ENCODE data around the gene CHSY3. TPM values are rescaled to one million over a fixed set of nuclear protein-coding genes. Genes with fewer than 3 reads are reported as not detected.

Gene CHSY3
- 2.3 and 3.0 TPM in 2 replicates for total RNA-seq (2014; rRNA removed; shearing (Covaris generic))
- polyA plus RNA-seq (2016; fragmentation: Nextera tagmentation; extraction: Ambion mirVana), result 0.44 and 0.49 TPM in 2 replicates
- long read RNA-seq, result 0 reads

DNA sequence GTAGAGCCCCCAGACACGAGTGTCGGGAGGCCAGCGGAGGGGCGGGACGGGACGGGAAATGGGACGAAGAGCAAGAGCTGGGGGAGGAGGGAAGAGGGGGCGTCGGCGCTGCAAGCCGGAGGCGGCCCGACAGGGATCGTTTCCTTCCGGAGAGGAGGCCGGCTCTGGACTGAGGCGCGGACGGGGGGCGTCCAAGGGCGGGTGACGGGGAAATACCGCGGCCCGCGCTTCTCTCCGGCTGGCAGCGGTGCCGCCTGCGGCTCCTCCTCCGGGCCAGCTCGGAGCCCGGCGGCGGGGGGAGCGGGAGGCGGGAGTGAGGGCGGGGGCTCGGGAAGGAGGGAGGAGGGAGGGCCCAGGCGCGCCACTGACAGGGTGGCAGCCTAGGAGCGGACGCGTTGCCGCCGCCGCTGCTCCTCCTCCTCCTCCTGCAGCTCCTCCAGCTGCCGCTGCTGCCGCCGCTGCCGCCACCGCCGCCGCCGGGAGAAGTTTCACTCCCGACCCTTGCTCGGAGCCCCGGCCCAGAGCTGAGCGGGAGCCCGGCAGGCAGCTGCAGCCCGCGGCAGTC lies at the start of gene CHSY3:
CHSY3 (plus strand) TSS at position 364 of the 565 bp plus-strand sequence.
- peaks cover 24% of the 10 kb centered on the region for H3K27me3 Mint-ChIP-seq (ENCODE audit: insufficient read depth, low read depth, poor library complexity)
- H2AFZ ChIP-seq, result peak within 1 kb of the TSS; percentile 99
- H3K79me2 ChIP-seq (replicated peaks; ENCODE audit: insufficient read depth), result no peaks in the 10 kb centered on the region
- H3K4me1 Mint-ChIP-seq, result peaks cover 9% of the 10 kb centered on the region
- H3K4me1 ChIP-seq (ENCODE audit: insufficient read depth), result peaks cover 10% of the 10 kb centered on the region; the same call in 1 of the 2 replicates
- peak; percentile 74 for ATAC-seq
- no peaks in the 10 kb centered on the region; the same call in 2 of the 3 replicates for H3K36me3 Mint-ChIP-seq (ENCODE audit: low read depth)
- no peaks in the 10 kb centered on the region for H3K36me3 ChIP-seq (ENCODE audit: insufficient read depth)
- H3F3A ChIP-seq (replicated peaks; ENCODE audit: low read depth), result no peaks in the 10 kb centered on the region
- peaks cover 3% of the 10 kb centered on the region; the same call in 1 of the 3 replicates for H3K9me3 Mint-ChIP-seq
- no peak within 1 kb of the TSS for H3K27ac ChIP-seq (ENCODE audit: low read depth)
- peak within 1 kb of the TSS; percentile 86 for H3K4me3 Mint-ChIP-seq
- peak; percentile 84 for DNase-seq (ENCODE audit: low spot score)
- H3K27me3 ChIP-seq (ENCODE audit: insufficient read depth), result peaks cover 53% of the 10 kb centered on the region
- peak within 1 kb of the TSS; percentile 93 for H3K4me2 ChIP-seq
- TF ChIP-seq, protein P1, sequence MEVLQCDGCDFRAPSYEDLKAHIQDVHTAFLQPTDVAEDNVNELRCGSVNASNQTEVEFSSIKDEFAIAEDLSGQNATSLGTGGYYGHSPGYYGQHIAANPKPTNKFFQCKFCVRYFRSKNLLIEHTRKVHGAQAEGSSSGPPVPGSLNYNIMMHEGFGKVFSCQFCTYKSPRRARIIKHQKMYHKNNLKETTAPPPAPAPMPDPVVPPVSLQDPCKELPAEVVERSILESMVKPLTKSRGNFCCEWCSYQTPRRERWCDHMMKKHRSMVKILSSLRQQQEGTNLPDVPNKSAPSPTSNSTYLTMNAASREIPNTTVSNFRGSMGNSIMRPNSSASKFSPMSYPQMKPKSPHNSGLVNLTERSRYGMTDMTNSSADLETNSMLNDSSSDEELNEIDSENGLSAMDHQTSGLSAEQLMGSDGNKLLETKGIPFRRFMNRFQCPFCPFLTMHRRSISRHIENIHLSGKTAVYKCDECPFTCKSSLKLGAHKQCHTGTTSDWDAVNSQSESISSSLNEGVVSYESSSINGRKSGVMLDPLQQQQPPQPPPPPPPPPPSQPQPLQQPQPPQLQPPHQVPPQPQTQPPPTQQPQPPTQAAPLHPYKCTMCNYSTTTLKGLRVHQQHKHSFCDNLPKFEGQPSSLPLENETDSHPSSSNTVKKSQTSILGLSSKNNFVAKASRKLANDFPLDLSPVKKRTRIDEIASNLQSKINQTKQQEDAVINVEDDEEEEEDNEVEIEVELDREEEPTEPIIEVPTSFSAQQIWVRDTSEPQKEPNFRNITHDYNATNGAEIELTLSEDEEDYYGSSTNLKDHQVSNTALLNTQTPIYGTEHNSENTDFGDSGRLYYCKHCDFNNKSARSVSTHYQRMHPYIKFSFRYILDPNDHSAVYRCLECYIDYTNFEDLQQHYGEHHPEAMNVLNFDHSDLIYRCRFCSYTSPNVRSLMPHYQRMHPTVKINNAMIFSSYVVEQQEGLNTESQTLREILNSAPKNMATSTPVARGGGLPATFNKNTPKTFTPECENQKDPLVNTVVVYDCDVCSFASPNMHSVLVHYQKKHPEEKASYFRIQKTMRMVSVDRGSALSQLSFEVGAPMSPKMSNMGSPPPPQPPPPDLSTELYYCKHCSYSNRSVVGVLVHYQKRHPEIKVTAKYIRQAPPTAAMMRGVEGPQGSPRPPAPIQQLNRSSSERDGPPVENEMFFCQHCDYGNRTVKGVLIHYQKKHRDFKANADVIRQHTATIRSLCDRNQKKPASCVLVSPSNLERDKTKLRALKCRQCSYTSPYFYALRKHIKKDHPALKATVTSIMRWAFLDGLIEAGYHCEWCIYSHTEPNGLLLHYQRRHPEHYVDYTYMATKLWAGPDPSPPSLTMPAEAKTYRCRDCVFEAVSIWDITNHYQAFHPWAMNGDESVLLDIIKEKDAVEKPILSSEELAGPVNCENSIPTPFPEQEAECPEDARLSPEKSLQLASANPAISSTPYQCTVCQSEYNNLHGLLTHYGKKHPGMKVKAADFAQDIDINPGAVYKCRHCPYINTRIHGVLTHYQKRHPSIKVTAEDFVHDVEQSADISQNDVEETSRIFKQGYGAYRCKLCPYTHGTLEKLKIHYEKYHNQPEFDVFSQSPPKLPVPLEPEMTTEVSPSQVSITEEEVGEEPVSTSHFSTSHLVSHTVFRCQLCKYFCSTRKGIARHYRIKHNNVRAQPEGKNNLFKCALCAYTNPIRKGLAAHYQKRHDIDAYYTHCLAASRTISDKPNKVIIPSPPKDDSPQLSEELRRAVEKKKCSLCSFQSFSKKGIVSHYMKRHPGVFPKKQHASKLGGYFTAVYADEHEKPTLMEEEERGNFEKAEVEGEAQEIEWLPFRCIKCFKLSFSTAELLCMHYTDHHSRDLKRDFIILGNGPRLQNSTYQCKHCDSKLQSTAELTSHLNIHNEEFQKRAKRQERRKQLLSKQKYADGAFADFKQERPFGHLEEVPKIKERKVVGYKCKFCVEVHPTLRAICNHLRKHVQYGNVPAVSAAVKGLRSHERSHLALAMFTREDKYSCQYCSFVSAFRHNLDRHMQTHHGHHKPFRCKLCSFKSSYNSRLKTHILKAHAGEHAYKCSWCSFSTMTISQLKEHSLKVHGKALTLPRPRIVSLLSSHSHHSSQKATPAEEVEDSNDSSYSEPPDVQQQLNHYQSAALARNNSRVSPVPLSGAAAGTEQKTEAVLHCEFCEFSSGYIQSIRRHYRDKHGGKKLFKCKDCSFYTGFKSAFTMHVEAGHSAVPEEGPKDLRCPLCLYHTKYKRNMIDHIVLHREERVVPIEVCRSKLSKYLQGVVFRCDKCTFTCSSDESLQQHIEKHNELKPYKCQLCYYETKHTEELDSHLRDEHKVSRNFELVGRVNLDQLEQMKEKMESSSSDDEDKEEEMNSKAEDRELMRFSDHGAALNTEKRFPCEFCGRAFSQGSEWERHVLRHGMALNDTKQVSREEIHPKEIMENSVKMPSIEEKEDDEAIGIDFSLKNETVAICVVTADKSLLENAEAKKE (CRISPR knock-in tag; IDR thresholded peaks at IDR 0.05), result no peak
- peak; percentile 39; the same call in 1 of the 2 replicates for TF ChIP-seq POLR2AphosphoS5 (IDR thresholded peaks at IDR 0.05; ENCODE audit: low read depth)
- TF ChIP-seq, protein P2, sequence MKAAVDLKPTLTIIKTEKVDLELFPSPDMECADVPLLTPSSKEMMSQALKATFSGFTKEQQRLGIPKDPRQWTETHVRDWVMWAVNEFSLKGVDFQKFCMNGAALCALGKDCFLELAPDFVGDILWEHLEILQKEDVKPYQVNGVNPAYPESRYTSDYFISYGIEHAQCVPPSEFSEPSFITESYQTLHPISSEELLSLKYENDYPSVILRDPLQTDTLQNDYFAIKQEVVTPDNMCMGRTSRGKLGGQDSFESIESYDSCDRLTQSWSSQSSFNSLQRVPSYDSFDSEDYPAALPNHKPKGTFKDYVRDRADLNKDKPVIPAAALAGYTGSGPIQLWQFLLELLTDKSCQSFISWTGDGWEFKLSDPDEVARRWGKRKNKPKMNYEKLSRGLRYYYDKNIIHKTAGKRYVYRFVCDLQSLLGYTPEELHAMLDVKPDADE (IDR thresholded peaks at IDR 0.05), result 0 out of 2 replicates have a peak, but pooled peaks have one; percentile 47
- no peaks in the 10 kb centered on the region for H3K9me2 ChIP-seq (ENCODE audit: insufficient read depth)
- no peak within 1 kb of the TSS for H3K27ac Mint-ChIP-seq
- H3K4me3 ChIP-seq, result peak within 1 kb of the TSS; percentile 83
- no peaks in the 10 kb centered on the region for H4K20me1 ChIP-seq (replicated peaks; ENCODE audit: insufficient read depth)

DNA sequence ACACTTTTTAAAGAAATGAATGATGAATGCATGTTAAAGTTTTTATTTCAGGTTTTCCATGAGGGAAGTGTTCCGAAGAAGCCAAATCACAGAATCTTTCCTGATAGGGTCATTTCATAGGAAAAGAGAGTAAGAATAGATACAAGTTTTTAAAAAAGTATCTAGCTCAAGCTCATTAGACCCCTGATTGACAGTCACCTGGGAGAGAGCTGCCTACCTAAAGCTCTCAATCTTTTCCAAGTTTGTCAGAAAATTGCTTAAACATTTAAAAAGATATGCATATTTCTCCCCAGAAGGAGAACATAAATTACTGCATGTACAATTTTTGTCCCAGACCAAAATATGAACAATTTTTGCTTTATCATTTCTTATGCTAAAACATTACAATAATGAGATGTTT lies 47.9 kb upstream of the CHSY3 start:
- H3K4me3 Mint-ChIP-seq, result no peak overlapping the region
- no peak overlapping the region for H3K27ac ChIP-seq (ENCODE audit: low read depth)
- no peaks in the 10 kb centered on the region for H3K4me1 ChIP-seq (ENCODE audit: insufficient read depth)
- no peaks in the 10 kb centered on the region for H3K36me3 Mint-ChIP-seq (ENCODE audit: low read depth)
- H3K27me3 ChIP-seq (ENCODE audit: insufficient read depth), result no peaks in the 10 kb centered on the region
- no peak overlapping the region for H3K4me2 ChIP-seq
- DNase-seq (ENCODE audit: low spot score) (no peak), ATAC-seq (no peak)
- H2AFZ ChIP-seq, result no peak overlapping the region
- H3K27me3 Mint-ChIP-seq (ENCODE audit: insufficient read depth, low read depth, poor library complexity), result peaks cover 2% of the 10 kb centered on the region
- H3F3A ChIP-seq (replicated peaks; ENCODE audit: low read depth), result no peaks in the 10 kb centered on the region
- no peaks in the 10 kb centered on the region for H3K36me3 ChIP-seq (ENCODE audit: insufficient read depth)
- peaks cover 3% of the 10 kb centered on the region; the same call in 1 of the 2 replicates for H3K9me2 ChIP-seq (ENCODE audit: insufficient read depth)
- no peaks in the 10 kb centered on the region for H3K4me1 Mint-ChIP-seq
- no peak overlapping the region for H3K4me3 ChIP-seq
- no peaks in the 10 kb centered on the region for H3K9me3 Mint-ChIP-seq
- no peaks in the 10 kb centered on the region for H4K20me1 ChIP-seq (replicated peaks; ENCODE audit: insufficient read depth)
- no peaks in the 10 kb centered on the region for H3K79me2 ChIP-seq (replicated peaks; ENCODE audit: insufficient read depth)
- H3K27ac Mint-ChIP-seq, result no peak overlapping the region
- no peak for TF ChIP-seq CREB1 (CRISPR knock-in tag; IDR thresholded peaks at IDR 0.05; ENCODE audit: low read depth)
- TF ChIP-seq, protein P3, sequence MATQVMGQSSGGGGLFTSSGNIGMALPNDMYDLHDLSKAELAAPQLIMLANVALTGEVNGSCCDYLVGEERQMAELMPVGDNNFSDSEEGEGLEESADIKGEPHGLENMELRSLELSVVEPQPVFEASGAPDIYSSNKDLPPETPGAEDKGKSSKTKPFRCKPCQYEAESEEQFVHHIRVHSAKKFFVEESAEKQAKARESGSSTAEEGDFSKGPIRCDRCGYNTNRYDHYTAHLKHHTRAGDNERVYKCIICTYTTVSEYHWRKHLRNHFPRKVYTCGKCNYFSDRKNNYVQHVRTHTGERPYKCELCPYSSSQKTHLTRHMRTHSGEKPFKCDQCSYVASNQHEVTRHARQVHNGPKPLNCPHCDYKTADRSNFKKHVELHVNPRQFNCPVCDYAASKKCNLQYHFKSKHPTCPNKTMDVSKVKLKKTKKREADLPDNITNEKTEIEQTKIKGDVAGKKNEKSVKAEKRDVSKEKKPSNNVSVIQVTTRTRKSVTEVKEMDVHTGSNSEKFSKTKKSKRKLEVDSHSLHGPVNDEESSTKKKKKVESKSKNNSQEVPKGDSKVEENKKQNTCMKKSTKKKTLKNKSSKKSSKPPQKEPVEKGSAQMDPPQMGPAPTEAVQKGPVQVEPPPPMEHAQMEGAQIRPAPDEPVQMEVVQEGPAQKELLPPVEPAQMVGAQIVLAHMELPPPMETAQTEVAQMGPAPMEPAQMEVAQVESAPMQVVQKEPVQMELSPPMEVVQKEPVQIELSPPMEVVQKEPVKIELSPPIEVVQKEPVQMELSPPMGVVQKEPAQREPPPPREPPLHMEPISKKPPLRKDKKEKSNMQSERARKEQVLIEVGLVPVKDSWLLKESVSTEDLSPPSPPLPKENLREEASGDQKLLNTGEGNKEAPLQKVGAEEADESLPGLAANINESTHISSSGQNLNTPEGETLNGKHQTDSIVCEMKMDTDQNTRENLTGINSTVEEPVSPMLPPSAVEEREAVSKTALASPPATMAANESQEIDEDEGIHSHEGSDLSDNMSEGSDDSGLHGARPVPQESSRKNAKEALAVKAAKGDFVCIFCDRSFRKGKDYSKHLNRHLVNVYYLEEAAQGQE (IDR thresholded peaks at IDR 0.05; ENCODE audit: unreplicated experiment), result no peak
- TF ChIP-seq EZH2phosphoT487 (IDR thresholded peaks at IDR 0.05; ENCODE audit: unreplicated experiment), result no peak
- TF ChIP-seq JUNB (IDR thresholded peaks at IDR 0.05; ENCODE audit: unreplicated experiment), result no peak
- no peak for TF ChIP-seq POLR2AphosphoS5 (IDR thresholded peaks at IDR 0.05; ENCODE audit: low read depth)
- TF ChIP-seq, protein P2 (IDR thresholded peaks at IDR 0.05), result no peak
- TF ChIP-seq STAT1 (IDR thresholded peaks at IDR 0.05; ENCODE audit: unreplicated experiment), result no peak

Data from GM23338 (cell line).